ENCODE results near the gene TTLL10. TPM values are rescaled to one million over a fixed set of nuclear protein-coding genes. Genes with fewer than 3 reads are reported as not detected.

The TTLL10 gene
- total RNA-seq, 1 experiment from 2014 or later, result not detected

Small RNA genes lying within 50 kb of the gene (microRNA-seq; reads per million reads assigned to microRNA genes)
- gene MIR200A (7.7 reads per million, percentile 43 among the genes with 10 or more reads in this experiment), gene MIR200B (120 reads per million, percentile 74 among the genes with 10 or more reads in this experiment), gene MIR429 (9.3 reads per million, percentile 47 among the genes with 10 or more reads in this experiment)

Other genes starting within 250 kb of the TTLL10 start
- not detected in 2 replicates for gene SAMD11, start 250.0 kb upstream of the TTLL10 start, total RNA-seq (2022)
- 117 and 136 TPM in 2 replicates for gene NOC2L, start 214.6 kb upstream of the TTLL10 start, total RNA-seq (2022)
- 15.1 and 18.1 TPM in 2 replicates for gene KLHL17, start 213.3 kb upstream of the TTLL10 start, total RNA-seq (2022)
- 7.9 and 11.1 TPM in 2 replicates for gene PLEKHN1, start 207.4 kb upstream of the TTLL10 start, total RNA-seq (2022)
- gene PERM1, start 191.8 kb upstream of the TTLL10 start, total RNA-seq (2022), result not detected in 2 replicates
- 42.1 and 42.6 TPM in 2 replicates for gene HES4, start 173.8 kb upstream of the TTLL10 start, total RNA-seq (2022)
- 7.4 and 8.8 TPM in 2 replicates for gene ISG15, start 160.4 kb upstream of the TTLL10 start, total RNA-seq (2022)
- gene AGRN, start 153.8 kb upstream of the TTLL10 start, total RNA-seq (2022), result 286 and 303 TPM in 2 replicates
- gene RNF223, start 99.6 kb upstream of the TTLL10 start, total RNA-seq (2022), result 0.30 and 0.37 TPM in 2 replicates
- gene C1orf159, start 57.8 kb upstream of the TTLL10 start, total RNA-seq (2022), result 15.7 and 18.6 TPM in 2 replicates
- gene TNFRSF18, start 32.7 kb downstream of the TTLL10 start, total RNA-seq (2022), result not detected in 2 replicates
- not detected in 2 replicates for gene TNFRSF4, start 40.3 kb downstream of the TTLL10 start, total RNA-seq (2022)
- 122 and 127 TPM in 2 replicates for gene SDF4, start 58.1 kb downstream of the TTLL10 start, total RNA-seq (2022)
- 24.6 and 31.5 TPM in 2 replicates for gene B3GALT6, start 58.4 kb downstream of the TTLL10 start, total RNA-seq (2022)
- gene C1QTNF12, start 72.8 kb downstream of the TTLL10 start, total RNA-seq (2022), result 1.5 and 3.3 TPM in 2 replicates
- gene UBE2J2, start 100.0 kb downstream of the TTLL10 start, total RNA-seq (2022), result 62.1 and 70.5 TPM in 2 replicates
- gene SCNN1D, start 106.6 kb downstream of the TTLL10 start, total RNA-seq (2022), result 1.8 and 2.2 TPM in 2 replicates
- 31.5 and 33.5 TPM in 2 replicates for gene ACAP3, start 134.1 kb downstream of the TTLL10 start, total RNA-seq (2022)
- 15.9 and 27.4 TPM in 2 replicates for gene PUSL1, start 134.7 kb downstream of the TTLL10 start, total RNA-seq (2022)
- gene INTS11, start 150.8 kb downstream of the TTLL10 start, total RNA-seq (2022), result 122 and 129 TPM in 2 replicates
- gene CPTP, start 150.9 kb downstream of the TTLL10 start, total RNA-seq (2022), result 19.3 and 21.0 TPM in 2 replicates
- 0.17 TPM in 1 of 2 replicates, not detected in the other for gene TAS1R3, start 157.4 kb downstream of the TTLL10 start, total RNA-seq (2022)
- 96.2 and 113 TPM in 2 replicates for gene DVL1, start 175.5 kb downstream of the TTLL10 start, total RNA-seq (2022)
- not detected in 2 replicates for gene MXRA8, start 184.7 kb downstream of the TTLL10 start, total RNA-seq (2022)
- gene AURKAIP1, start 201.3 kb downstream of the TTLL10 start, total RNA-seq (2022), result 120 and 148 TPM in 2 replicates
- gene CCNL2, start 225.5 kb downstream of the TTLL10 start, total RNA-seq (2022), result 230 and 248 TPM in 2 replicates
- 131 and 137 TPM in 2 replicates for gene MRPL20, start 233.4 kb downstream of the TTLL10 start, total RNA-seq (2022)
- gene ANKRD65, start 247.4 kb downstream of the TTLL10 start, total RNA-seq (2022), result 0.86 and 1.4 TPM in 2 replicates